Epidermal melanocyte (primary cell): ENCODE measurements around the gene CNPY3.
"Not testable (repeated sequence)": the region's sequence is repeated elsewhere in the genome, so short reads cannot be mapped to it uniquely, and the experiment has no call there.

Source experiments
- DNase-seq: peaks from one replicate; pipeline ENCODE4 v3.0.0; 2011; ENCODE audit warnings: low spot score; ENCODE audit not compliant: insufficient read length

Gene CNPY3

DNA sequence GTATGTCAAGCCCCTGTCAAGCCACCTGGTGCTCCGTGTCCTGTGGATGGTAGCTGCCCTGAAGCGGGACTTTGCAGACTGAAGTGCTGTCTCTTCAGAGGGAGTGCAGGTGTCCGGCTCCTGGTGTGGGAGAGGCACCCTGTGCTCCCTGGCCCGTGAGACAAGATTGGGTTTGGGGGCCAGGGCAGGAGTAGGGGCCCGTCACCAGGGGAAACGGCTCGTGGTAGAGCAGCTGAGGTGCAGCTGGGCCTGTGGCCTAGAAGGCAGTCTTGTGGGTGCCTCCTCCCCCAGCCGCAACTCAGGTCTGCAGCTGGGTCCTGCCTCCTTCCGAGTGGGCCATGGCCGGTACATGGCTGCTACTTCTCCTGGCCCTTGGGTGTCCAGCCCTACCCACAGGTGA is 13.5 kb upstream of the CNPY3 start, which contains the start of gene PTCRA:
Gene PTCRA (plus strand): TSS at position 322 of the 400 bp plus-strand sequence. CDS start 17 bp downstream, at position 339.
- no peak for DNase-seq

DNA sequence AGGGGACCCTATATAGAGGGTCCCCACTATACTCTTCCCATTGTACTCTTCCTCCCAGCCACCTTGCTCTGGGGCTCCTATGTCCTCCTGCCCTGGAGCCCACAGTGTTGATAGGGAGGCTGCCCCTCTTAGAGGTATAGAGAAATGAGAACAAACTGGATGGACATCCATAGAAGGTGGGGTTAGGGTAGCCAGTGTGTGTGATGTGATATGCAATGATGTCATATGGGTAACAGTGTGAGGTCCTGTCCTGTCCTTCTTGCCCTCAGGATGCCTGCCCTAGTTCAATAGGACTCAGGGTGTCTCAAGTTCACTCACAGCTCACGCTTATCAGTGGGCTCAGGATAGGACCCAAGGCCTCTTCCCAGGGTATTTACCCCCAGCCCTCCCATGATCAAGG is 13.0 kb upstream of the CNPY3 start:
- no peak for DNase-seq

GRCh38 chr6:42921801-42922200 is 7.5 kb upstream of the CNPY3 start:
- DNase-seq: no peak

DNA sequence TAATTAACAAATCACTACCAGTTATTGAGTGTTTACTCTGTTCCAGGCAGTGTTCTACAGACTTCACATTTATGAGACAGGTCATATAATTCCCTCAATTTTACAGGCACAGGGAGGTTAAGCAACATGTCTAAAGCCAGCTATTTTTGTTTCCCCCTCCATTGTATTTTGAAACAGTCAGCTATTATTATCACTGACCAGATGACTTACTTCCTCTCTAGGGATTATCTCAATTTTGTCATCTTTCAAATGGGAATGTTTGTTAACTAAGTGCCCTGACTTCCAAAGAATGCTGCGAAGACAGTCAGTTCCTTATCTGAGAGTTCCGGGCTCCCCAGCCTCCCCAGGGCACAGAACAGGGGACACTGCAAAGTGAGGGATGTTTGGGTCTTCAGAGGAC is 5.6 kb upstream of the CNPY3 start:
- DNase-seq: no peak

- no peak for DNase-seq
Observed at GRCh38 chr6:42925248-42925857, 3.9 kb upstream of the CNPY3 start.

DNA sequence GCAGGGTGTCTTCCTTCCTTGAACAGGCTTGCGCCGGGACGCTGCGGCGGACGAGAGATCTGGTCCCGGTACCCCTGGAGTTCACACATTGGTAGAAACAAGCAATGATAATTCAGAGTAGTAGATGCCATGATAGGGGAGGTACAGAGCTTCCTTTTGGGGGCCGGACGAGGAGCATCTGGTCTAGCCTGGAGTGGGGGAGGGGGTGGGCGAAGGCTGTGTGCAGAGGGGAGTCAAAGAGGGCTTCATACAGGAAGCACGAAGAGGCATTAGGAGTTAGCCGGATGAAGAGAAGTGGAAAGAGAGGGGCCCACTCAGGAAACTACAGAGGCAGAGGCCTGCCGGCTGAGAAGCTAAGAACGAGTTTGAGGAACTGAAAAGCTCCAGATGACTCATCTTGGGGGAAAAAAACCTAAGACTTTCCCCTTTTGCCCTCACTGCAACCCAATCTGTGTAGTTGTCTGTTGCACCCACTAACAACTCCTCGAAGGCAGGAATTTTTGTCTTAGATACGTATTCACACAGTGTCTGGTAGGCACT is 611 bp downstream of the CNPY3 start:
- DNase-seq: peak; percentile 22

DNA sequence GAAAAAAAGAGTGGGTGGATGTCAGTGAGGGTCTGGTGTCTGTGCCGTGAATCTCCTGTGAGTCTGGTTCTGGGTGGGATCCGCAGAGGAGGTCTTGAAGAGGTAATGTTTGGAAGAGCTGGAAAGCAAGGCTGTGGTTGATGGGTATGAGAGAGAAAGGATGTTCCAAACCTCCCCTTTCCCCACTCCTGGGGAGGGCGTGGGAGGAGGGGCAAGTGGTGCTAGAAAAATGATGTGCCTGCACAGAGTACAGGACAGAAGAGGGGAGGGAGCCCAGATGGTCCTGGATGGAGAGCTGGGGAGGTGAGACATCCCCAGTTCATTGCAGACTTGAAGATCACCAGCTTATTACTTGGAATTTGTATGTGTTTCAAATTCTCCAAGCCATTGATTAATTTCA is 3.1 kb downstream of the CNPY3 start:
- DNase-seq: no peak

DNA sequence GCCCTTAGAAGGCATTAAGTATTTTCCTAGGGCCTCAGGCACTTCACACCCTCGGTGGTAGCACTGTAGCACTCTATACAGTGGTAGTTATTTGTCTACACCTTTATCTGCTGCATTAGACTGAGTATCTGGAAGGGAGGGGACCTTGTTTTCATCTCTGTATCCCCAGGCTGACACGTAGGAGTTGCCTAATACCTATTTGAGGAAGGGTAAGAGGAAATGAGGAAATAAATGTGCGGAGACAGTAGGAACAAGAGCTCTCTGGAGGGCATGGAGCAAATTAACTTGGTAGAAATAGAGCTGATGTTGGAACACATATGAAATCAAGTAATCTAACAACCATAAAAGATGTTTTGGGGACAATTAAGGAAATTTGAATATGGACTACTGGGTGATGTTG is 3.9 kb downstream of the CNPY3 start:
- DNase-seq: no peak

GRCh38 chr6:42935322-42935721 is 6.0 kb downstream of the CNPY3 start:
- no peak for DNase-seq

DNA sequence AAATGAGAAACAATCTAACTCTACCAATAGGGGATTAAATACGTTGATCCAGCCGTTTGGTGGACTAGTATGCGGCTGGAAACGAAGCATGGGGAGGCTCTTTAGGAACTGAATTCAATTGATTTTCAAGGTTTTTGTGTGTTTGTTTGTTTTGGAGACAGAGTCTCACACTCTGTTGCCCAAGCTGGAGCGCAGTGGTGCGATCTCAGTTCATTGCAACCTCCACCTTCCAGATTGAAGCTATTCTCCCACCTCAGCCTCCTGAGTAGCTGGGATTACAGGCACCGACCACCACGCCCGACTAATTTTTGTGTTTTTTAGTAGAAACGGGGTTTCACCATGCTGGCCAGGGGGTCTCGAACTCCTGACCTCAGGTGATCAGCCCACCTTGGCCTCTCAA is 7.1 kb downstream of the CNPY3 start:
- DNase-seq: no peak

DNA sequence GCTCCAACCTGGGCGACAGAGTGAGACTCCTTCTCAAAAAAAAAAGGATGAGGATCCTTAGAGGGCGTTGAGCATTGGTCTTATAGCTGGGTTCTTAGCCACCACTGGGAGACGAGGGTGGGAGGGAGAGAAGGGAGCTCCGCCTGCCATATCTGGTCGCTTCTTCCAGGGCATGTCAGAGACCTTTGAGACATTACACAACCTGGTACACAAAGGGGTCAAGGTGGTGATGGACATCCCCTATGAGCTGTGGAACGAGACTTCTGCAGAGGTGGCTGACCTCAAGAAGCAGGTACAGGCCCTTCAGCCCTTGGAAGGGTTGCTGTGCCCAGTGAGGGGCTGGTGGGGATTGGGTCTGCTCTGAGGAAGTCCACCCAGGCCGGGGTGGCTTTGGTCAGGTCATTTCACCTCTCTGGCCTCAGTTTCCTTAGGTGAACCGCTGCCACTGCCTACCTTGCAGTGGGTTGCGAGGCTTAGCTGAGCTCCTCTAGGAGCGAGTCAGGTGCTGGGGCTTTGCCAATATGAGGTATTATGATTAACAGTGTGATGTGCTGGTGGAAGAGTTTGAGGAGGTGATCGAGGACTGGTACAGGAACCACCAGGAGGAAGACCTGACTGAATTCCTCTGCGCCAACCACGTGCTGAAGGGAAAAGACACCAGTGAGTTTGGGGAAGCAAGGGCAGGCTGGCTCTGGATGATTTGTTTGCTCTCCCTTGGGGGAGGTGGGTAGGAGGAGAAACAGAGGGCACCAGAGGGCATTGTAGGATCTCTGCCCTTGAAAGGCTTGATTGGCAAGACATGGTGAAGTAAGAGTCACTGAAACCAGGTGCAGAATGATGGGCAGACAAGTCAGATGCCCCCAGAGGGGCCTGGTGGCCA is 8.5 kb downstream of the CNPY3 start:
- no peak for DNase-seq

DNA sequence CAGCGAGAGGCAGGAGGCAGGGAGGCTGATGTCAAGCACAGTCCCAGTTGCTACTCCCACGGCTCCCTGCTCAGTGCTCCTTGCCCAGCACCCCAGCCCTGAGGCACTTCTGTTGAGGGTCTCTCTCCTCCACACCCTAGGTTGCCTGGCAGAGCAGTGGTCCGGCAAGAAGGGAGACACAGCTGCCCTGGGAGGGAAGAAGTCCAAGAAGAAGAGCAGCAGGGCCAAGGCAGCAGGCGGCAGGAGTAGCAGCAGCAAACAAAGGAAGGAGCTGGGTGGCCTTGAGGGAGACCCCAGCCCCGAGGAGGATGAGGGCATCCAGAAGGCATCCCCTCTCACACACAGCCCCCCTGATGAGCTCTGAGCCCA is 9.1 kb downstream of the CNPY3 start:
- no peak for DNase-seq

GRCh38 chr6:42938987-42939809 is 9.9 kb downstream of the CNPY3 start:
- no peak for DNase-seq

DNA sequence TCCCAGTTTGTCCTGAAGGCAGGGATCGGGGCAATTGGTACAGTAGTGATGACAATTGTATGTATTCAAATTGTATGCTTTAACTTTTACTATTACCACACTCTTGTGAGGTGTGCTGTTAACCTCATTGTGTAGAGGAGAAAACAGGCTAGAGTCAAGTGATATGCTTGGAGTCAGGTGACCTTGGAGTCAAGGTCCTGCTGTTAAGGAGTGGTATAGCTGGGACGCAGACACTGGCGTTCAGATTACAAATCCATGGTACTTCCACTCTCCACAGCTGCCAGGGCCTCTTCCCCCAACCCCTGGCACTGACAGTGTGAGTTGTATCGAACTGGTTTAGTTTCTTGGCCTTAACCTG is 10.5 kb downstream of the CNPY3 start:
- no peak for DNase-seq

DNA sequence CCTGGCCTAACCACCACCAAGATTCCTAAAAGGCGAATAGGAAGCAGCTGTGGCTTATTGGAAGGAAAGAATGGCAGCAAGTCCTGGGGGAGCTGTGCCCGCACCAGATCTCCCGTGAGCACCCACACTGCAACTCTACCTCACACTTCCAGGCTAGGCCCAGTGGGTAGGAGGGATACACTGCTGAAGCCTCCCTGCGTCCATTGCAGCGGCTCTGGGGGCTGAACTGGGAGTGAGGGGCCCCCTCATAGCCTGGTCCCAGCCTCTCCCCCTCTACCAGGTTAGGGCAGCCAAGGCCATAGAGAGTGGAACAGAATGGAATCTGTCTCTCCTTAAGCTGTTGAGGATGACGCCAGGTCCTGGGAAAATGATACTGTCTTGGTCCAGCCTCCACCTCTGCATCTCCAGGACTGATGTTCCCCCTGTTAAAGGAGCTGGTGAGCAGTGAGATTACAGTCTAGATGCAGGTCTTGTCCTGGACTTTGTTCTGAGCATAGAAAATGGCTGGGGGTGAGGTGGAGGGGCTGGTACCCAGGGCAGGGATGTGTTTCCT is 11.3 kb downstream of the CNPY3 start:
- no peak for DNase-seq

GRCh38 chr6:42941356-42941755 is 12.1 kb downstream of the CNPY3 start:
- not testable (repeated sequence) for DNase-seq

GRCh38 chr6:42942444-42942843 is 13.2 kb downstream of the CNPY3 start:
- DNase-seq: no peak

DNA sequence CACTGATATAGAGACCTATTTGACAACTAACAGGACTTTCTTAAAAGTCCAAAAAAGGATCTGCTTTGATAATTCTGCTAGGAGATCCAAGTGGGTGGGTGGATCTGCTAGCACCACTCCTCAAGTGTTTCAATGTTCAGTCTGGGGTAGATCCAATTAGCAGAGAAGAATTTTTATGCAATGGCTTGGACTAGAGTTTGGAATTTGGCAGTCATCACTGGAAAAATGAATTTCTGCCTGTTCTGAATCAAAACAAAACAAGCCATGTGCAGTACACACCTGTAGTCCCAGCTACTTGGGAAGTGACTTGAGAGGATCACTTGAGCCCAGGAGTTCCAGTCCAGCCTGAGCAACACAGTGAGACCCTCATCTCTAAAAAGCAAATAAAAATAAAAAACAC is 18.7 kb downstream of the CNPY3 start:
- DNase-seq: no peak

GRCh38 chr6:42952389-42952788 is 23.1 kb downstream of the CNPY3 start:
- no peak for DNase-seq

- not testable (repeated sequence) for DNase-seq
Observed at GRCh38 chr6:42954405-42954804, 25.1 kb downstream of the CNPY3 start.

GRCh38 chr6:42958125-42958524 is 28.8 kb downstream of the CNPY3 start:
- DNase-seq: no peak

- no peak for DNase-seq
Observed at GRCh38 chr6:42959917-42960242, 30.6 kb downstream of the CNPY3 start.
